ENCODE results near the gene FGF1.

DNA sequence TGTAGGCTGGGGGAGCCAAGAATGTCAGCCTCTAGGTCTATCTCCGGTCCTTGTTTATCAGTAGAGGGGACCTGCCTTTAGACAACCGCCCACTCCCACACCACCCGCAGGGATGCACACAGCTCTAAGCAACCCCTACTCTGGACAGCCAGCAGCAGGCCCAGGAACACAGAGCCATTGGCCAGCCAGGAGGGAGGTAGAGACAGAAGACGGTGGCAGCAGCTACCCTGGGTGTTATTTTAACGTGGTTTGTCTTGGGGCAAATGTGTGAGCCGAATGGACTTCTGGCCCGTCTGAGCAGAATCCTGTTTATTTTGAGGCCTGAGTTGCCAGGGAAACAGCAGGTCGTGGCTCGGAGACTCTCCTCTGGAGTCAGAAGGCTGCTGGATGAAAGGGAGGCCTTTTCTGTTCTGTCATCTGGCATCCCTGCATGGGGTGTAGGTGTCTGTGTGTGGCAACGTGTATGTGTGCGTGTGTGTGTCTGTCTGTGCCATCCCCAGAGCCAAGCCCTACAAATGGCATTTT lies 382 bp upstream of the FGF1 start:
- TF ChIP-seq YY1 (IDR thresholded peaks at IDR 0.05; ENCODE audit: low read depth) (no peak), JUND (IDR thresholded peaks at IDR 0.05) (no peak), EP300 (IDR thresholded peaks at IDR 0.05; ENCODE audit: borderline replicate concordance in 1 of 2, low read depth in 1 of 2, low read length in 1 of 2) (no peak), TCF12 (IDR thresholded peaks at IDR 0.05) (no peak), POLR2AphosphoS5 (IDR thresholded peaks at IDR 0.05; ENCODE audit: low read depth, low read length) (no peak), ELF1 (IDR thresholded peaks at IDR 0.05) (no peak), FOXJ3 (CRISPR knock-in tag; IDR thresholded peaks at IDR 0.05) (no peak), SMC3 (IDR thresholded peaks at IDR 0.05; ENCODE audit: low read depth, low read length) (no peak), CTCF (IDR thresholded peaks at IDR 0.05) (no peak)
- TF ChIP-seq, protein P1, sequence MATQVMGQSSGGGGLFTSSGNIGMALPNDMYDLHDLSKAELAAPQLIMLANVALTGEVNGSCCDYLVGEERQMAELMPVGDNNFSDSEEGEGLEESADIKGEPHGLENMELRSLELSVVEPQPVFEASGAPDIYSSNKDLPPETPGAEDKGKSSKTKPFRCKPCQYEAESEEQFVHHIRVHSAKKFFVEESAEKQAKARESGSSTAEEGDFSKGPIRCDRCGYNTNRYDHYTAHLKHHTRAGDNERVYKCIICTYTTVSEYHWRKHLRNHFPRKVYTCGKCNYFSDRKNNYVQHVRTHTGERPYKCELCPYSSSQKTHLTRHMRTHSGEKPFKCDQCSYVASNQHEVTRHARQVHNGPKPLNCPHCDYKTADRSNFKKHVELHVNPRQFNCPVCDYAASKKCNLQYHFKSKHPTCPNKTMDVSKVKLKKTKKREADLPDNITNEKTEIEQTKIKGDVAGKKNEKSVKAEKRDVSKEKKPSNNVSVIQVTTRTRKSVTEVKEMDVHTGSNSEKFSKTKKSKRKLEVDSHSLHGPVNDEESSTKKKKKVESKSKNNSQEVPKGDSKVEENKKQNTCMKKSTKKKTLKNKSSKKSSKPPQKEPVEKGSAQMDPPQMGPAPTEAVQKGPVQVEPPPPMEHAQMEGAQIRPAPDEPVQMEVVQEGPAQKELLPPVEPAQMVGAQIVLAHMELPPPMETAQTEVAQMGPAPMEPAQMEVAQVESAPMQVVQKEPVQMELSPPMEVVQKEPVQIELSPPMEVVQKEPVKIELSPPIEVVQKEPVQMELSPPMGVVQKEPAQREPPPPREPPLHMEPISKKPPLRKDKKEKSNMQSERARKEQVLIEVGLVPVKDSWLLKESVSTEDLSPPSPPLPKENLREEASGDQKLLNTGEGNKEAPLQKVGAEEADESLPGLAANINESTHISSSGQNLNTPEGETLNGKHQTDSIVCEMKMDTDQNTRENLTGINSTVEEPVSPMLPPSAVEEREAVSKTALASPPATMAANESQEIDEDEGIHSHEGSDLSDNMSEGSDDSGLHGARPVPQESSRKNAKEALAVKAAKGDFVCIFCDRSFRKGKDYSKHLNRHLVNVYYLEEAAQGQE (IDR thresholded peaks at IDR 0.05; ENCODE audit: low read depth, low read length) = no peak
